Mammary epithelial cell (primary cell): Measurements from ENCODE around the gene SLC35E1.

Experiments
- EZH2 ChIP-seq: IDR thresholded peaks from 2 replicates; pipeline ENCODE4 v1.6.1; 2012; ENCODE audit warnings: low read length, inconsistent platforms, borderline replicate concordance
- TF ChIP-seq, protein P1 (sequence below), 2 donors: IDR thresholded peaks in 1 of 2; conservative IDR thresholded peaks in 1 of 2; 2 replicates each; pipeline ENCODE4 v1.5.1; 2011 to 2012; ENCODE audit warnings: inconsistent platforms in 2 of 2, low read length in 2 of 2, mild to moderate bottlenecking in 2 of 2, control low read depth in 1 of 2, low read depth in 1 of 2; ENCODE audit not compliant: insufficient read depth in 1 of 2; ENCODE audit errors: extremely low read depth in 1 of 2

- TF ChIP-seq, protein P1, sequence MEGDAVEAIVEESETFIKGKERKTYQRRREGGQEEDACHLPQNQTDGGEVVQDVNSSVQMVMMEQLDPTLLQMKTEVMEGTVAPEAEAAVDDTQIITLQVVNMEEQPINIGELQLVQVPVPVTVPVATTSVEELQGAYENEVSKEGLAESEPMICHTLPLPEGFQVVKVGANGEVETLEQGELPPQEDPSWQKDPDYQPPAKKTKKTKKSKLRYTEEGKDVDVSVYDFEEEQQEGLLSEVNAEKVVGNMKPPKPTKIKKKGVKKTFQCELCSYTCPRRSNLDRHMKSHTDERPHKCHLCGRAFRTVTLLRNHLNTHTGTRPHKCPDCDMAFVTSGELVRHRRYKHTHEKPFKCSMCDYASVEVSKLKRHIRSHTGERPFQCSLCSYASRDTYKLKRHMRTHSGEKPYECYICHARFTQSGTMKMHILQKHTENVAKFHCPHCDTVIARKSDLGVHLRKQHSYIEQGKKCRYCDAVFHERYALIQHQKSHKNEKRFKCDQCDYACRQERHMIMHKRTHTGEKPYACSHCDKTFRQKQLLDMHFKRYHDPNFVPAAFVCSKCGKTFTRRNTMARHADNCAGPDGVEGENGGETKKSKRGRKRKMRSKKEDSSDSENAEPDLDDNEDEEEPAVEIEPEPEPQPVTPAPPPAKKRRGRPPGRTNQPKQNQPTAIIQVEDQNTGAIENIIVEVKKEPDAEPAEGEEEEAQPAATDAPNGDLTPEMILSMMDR (conservative IDR thresholded peaks at IDR 0.05 in 1 of 2, IDR thresholded peaks at IDR 0.05 in 1 of 2; ENCODE audit: extremely low read depth in 1 of 2, insufficient read depth in 1 of 2, low read depth in 1 of 2, low read length in 2 of 2) = no peak
- TF ChIP-seq EZH2 = no peak
These were observed 28.6 kb upstream of the SLC35E1 start for GRCh38 chr19:16600824-16601223.
